GM03348 (cell line): ENCODE measurements around the gene C16orf87.
"Not testable (repeated sequence)": the region's sequence is repeated elsewhere in the genome, so short reads cannot be mapped to it uniquely, and the experiment has no call there.

Experiments
- DNase-seq: peaks from one replicate; pipeline ENCODE4 v3.0.0; 2012; ENCODE audit warnings: low spot score

The C16orf87 gene

GRCh38 chr16:46830902-46831647, at the start of gene C16orf87:
Gene C16orf87, minus strand, starts transcription at chr16:46831180. Its CDS starts 31 bp downstream, at chr16:46831149.
- DNase-seq = peak; percentile 98

DNA sequence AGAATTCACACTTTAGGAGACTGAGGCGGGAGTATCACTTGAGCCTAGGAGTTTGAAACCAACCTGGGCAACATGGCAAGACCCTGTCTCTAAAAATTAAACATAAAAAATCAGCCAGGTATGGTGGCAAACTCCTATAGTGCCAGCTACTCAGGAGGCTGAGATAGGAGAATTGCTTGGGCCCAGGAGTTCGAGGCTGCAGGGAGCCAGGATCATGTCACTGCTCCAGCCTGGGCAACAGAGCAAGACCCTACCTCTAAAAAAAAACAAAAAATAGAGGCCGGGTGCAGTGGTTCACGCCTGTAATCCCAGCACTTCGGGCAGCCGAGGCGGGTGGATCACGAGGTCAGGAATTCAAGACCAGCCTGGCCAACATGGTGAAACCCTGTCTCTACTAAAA, 44.3 kb upstream of the C16orf87 start:
- DNase-seq = no peak

DNA sequence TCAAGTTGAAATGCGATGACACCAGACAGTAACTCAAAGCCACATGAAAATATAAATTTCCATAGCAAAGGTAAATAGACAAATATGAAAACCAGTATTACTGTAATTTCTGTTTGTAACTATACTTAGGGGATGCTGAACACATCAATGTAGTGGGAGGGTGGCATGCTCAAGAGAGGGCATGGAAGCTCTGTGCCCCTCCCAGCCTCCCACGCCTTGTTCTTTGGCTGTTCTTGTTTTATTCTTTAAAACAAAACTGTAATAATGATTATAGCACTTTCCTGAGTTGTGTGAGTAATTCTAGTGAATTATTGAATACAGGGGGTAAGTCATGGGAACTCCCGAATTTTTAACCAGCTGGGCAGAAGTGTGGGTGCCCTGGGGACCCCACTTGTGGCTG, 42.2 kb upstream of the C16orf87 start:
- no peak for DNase-seq

DNA sequence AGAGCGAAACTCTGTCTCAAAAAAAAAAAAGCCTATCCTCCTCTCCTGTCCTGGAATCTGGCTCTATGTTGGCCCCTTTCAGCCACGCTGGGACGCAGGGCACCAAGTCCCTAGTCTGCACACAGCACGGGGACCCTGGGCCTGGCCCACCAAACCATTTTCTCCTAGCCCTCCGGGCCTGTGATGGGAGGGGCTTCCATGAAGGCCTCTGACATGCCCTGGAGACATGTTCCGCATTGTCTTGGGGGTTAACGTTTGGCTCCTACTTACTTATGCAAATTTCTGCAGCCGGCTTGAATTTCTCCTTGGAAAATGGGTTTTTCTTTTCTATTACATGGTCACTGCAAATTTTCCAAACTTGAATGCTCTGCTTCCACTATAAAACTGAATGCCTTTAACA, 40.6 kb upstream of the C16orf87 start:
- DNase-seq = no peak

DNA sequence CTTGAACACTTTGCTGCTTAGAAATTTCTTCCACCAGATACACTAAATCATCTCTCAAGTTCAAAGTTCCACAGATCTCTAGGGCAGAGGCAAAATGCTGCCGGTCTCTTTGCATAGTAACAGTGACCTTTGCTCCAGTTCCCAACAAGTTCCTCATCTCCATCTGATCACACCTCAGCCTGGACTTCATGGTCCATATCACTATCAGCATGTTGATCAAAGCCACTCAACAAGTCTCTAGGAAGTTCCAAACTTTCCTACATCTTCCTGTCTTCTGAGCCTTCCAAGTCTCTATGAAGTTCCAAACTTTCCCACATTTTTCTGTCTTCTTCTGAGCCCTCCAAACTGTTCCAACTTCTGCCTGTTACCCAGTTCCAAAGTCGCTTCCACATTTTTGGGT, 37.9 kb upstream of the C16orf87 start:
- DNase-seq = not testable (repeated sequence)

GRCh38 chr16:46867486-46867885, 36.5 kb upstream of the C16orf87 start:
- DNase-seq = not testable (repeated sequence)

DNA sequence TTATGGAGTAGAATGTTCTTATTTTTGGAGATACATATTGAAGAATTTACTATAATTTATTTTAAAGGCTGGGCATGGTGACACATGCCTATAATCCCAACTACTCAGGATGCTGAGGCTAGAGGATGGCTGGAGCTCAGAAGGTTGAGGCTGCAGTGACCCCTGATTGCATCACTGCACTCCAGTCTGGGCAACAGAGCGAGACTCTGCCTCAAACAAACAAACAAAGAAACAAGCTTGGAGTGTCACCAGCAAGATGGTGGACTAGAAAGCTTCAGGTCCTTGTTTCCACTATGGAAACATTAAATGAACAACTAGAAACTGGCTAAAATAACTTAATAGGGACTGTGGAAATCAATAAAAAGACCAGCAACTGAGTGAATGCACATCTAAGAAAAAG, 35.3 kb upstream of the C16orf87 start:
- DNase-seq = no peak

DNA sequence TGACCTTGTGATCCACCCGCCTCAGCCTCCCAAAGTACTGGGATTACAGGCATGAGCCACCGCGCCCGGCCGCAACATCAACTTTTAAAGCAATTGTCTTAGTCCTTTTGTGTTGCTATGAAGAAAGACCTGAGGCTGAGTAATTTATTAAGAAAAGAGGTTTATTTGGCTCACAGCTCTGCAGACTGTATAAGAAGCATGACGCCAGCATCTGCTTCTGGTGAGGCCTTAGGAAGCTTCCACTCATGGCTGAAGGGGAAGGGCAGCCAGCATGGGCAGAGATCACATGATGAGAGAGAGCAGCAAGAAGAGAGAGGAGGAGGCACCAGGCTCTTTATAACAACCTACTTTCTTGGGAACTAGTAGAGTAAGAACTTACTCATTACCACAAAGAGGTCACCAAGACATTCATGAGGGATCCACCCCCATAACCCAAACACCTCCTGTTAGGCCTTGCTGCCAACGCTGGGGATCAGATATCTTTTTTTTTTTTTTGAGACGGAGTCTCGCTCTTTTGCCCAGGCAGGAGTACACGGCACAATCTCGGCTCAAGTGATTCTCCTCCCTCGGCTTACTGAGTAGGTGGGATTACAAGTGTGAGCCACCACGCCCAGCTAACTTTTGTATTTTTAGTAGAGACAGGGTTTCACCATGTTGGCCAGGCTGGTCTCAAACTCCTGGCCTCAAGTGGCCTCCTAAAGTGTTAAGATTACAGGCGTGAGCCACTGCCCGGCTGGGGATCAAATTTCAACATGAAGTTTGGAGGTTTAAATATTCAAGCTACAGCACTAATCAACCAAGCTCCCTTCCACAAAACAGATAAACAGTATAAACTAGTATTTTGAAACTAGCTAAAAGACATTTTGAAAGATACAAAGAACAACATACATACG, 31.8 kb upstream of the C16orf87 start:
- no peak for DNase-seq

- peak; percentile 87 for DNase-seq
Measured at GRCh38 chr16:46859719-46860152, 28.8 kb upstream of the C16orf87 start.

DNA sequence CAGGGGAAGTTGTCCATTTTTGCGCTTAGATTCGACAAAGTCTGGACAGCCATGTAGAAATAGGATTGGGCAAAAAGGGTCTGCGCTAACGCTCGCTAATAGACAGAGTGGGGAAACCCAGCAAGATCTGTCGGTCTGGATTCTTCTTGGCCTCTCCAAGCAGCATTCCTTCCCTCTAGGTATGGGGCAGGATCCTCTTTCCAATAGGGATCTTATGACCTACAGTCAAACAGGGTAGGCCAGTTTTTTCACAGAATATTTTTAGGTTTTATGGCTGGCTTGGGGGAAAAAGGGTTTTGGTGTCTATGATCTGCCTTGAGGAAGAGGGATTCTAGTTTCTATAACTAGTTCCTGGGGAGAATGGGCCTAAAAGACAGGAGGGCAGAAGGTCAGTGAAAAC, 27.2 kb upstream of the C16orf87 start:
- no peak for DNase-seq

DNA sequence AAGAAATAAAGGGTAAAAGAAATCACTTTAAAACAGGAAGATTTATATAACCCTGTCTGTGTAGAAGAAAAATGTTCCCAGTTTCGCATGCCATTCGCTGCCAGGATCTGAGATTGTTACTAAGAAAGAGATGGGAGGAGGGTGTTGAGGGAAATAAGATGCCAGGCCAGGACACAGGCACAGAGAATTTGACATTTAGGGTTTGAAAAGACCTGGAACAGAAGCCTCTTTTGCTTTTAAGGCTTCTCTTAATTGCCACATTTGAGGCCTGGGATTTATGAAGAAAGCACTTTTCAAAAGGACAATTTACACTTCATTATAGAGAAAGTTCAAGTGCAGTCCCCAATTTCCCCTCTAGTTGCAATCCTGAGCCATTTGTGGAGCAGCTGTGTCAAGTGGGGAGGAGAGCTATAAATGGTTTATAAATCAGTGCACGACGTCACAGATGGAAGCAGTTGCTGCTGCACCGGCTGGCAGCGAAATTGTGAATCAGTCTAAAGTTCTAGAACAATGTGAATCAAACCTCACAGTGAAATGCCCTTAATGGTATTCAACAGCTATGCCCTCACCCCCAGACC, 26.5 kb upstream of the C16orf87 start:
- DNase-seq = peak; percentile 72

GRCh38 chr16:46855389-46855788, 24.4 kb upstream of the C16orf87 start:
- DNase-seq = no peak

- no peak for DNase-seq
Measured at GRCh38 chr16:46854846-46855245, 23.9 kb upstream of the C16orf87 start.

DNA sequence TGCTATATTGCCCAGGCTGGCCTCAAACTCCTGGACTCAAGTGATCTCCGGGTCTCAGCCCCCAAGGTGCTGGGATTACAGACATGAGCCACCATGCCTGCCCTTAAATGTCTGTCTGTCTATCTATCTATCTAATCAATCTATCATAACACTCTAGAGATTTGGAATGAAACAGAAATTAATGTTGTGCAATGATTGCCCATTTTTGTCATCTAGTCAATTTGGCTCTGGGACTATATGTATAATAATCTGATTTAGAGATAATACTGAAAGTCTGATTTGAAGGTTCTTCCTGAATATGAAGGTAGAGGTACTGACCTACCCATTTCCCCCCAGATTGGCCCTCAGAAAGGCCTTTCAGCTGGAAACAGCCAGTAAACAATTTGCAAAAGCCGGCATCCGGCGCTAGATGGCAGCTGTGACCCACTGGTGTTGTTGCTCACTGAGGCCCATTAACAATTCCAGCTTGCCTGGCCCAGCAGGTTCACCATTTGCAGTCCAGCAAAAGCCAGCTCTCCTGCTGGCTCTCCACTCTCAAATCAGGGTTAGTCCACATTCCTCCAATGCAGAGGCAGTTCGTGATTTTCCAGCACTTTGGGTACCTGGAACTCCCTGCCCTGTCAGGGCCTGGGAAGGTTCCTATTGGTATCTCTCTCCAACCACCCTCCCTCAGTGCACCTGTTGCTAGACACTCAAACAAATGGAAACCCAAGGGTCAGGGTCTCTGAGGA, 22.9 kb upstream of the C16orf87 start:
- peak; percentile 87 for DNase-seq

GRCh38 chr16:46852130-46852529, 21.1 kb upstream of the C16orf87 start:
- DNase-seq = no peak

DNA sequence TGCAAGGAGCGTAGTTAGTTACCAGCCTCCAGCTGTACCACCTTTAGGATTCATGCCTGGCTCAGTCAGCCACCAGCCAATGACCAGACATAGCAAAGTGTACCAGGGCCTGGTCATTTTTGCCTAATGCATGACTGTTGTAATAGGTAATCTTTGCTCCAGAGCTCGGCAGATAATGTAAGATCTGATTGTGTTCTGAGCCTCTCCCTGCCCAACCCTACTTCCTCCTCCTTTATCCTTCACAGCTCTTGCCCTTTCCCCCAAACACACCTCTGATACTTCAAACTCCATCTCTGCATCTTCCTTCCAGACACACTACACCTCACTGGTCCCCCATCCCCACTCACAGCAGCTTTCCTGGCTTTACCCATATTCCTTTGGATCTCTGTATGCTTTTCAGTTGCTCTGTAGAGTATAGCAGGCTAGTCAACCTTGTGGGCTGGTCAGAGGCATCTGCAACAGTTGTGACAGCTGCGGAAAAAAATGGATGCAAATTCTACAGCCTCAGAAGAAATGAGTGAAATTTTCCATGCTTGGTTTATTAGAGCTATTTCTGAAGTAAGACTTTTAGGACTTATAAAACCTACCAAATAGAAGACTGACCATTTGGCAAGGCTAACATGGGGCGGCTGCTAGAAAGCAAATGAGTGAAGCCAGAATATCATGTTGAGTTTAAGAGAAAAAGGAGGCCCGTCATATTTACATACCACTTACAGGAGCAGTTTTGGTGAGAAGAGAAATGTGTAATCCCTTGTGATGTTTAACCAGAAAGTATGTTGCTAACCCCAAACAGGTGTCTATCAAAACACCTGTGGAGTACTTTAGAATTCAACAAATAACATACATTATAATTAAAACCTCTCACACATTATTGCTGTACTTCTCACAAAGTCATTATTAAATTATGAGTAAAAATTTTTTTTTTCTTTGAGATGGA, 19.9 kb upstream of the C16orf87 start:
- DNase-seq = no peak

GRCh38 chr16:46848768-46849764, 18.1 kb upstream of the C16orf87 start:
- DNase-seq = no peak

DNA sequence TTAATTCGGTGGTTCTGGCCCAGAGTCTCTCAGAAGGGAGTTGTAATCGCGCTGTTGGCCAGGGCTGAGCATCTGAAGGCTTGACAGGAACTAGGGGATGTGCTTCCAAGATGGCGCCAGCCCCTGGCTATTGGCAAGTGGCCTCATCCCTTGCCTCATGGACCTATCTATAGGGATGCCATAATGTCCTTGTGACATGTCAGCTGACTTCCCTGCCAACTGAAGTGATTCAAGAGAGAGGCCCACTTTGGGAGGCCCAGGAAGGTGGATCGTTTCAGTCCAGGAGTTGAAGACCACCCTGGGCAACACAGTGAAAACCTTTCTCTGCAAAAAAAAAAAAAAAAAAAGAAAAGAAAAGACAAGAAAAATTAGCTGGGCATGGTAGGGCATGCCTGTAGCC, 15.0 kb upstream of the C16orf87 start:
- DNase-seq = no peak

GRCh38 chr16:46844771-46845170, 13.8 kb upstream of the C16orf87 start:
- DNase-seq = no peak
